Endodermal cell (in vitro differentiated cells): Measurements from ENCODE around the gene PFN3. TPM values are rescaled to one million over a fixed set of nuclear protein-coding genes. Genes with fewer than 3 reads are reported as not detected.

ENCODE experiments used
- DNase-seq: peaks from one replicate; pipeline ENCODE4 v3.0.0-alpha.2; 2017
- H3K27ac ChIP-seq: 2 replicates; pipeline ENCODE4 v1.5.1; 2013; ENCODE audit warnings: mild to moderate bottlenecking, low read depth, low read length, moderate library complexity
- H3K27me3 ChIP-seq: 2 replicates; pipeline ENCODE4 v1.6.1; 2013; ENCODE audit warnings: mild to moderate bottlenecking, low read length, moderate library complexity; ENCODE audit not compliant: insufficient read depth, control insufficient read depth, poor library complexity, severe bottlenecking
- H3K36me3 ChIP-seq: 2 replicates; pipeline ENCODE4 v1.7.0; 2013; ENCODE audit warnings: mild to moderate bottlenecking, low read length, moderate library complexity; ENCODE audit not compliant: control insufficient read depth, insufficient read depth
- H3K4me1 ChIP-seq: one replicate; pipeline ENCODE4 v1.7.0; 2013; ENCODE audit warnings: low read length; ENCODE audit not compliant: control insufficient read depth, insufficient read depth
- H3K4me3 ChIP-seq: 2 replicates; pipeline ENCODE4 v1.5.1; 2013; ENCODE audit warnings: mild to moderate bottlenecking, low read length, moderate library complexity
- H3K9ac ChIP-seq: 2 replicates; pipeline ENCODE4 v1.6.1; 2013; ENCODE audit warnings: mild to moderate bottlenecking, low read length, moderate library complexity; ENCODE audit not compliant: poor library complexity, severe bottlenecking; ENCODE audit errors: extremely low read depth
- H3K9me3 ChIP-seq: 2 replicates; pipeline ENCODE4 v1.6.1; 2013; ENCODE audit warnings: mild to moderate bottlenecking, low read length, moderate library complexity; ENCODE audit not compliant: control insufficient read depth
- H3K27ac Mint-ChIP-seq: 2 replicates; pipeline ENCODE4 v1.8.0; 2020; ENCODE audit warnings: mixed read lengths
- H3K27me3 Mint-ChIP-seq: 2 replicates; pipeline ENCODE4 v1.8.0; 2021; ENCODE audit warnings: mild to moderate bottlenecking, mixed read lengths; ENCODE audit not compliant: insufficient read depth
- H3K36me3 Mint-ChIP-seq: 2 replicates; pipeline ENCODE4 v1.8.0; 2020; ENCODE audit warnings: low read depth, mixed read lengths
- H3K4me1 Mint-ChIP-seq: 2 replicates; pipeline ENCODE4 v1.8.0; 2020; ENCODE audit warnings: mixed read lengths
- H3K4me3 Mint-ChIP-seq: 2 replicates; pipeline ENCODE4 v1.8.0; 2020; ENCODE audit warnings: mild to moderate bottlenecking, moderate library complexity, mixed read lengths
- H3K9me3 Mint-ChIP-seq: 2 replicates; pipeline ENCODE4 v1.8.0; 2020; ENCODE audit warnings: mild to moderate bottlenecking, mixed read lengths
- CTCF ChIP-seq: fragments of 200-600 bp; sonication (generic); conservative IDR thresholded peaks from 2 replicates; pipeline ENCODE4 v1.5.0; 2021; ENCODE audit warnings: antibody characterized with exemption, mild to moderate bottlenecking
- WGBS, 2 experiments: methylation state at CpG; one replicate each; pipeline versions ENCODE4 v1.1.5 to v1.1.7; 2013; ENCODE audit warnings: missing lambda C conversion rate in 2 of 2, mixed read lengths in 1 of 2; ENCODE audit not compliant: insufficient coverage in 1 of 2, insufficient read length in 1 of 2; 5-methylcytosine and 5-hydroxymethylcytosine counted together
- total RNA-seq, 2 donors: library from RNA; stranded (reverse); fragmentation: NEBNext Ultra II Directional in 1 of 2; extraction: Animal tissue kit (Norgen Biotek cat#: 25700) in 1 of 2; gene quantifications; 2 replicates in 1 of 2; 3 replicates in 1 of 2; pipeline ENCODE4 v1.2.1, GENCODE V29; 2021

PFN3 gene
- total RNA-seq, 2 donors from 2014 or later = not detected

- H3K27me3 Mint-ChIP-seq = peaks cover 65% of the 10 kb centered on the region
- Histone ChIP-seq H3K27ac (peak overlapping the region; percentile 91), H3K9me3 (no peaks in the 10 kb centered on the region), H3K4me3 (peak overlapping the region; percentile 67), H3K27me3 (peaks cover 13% of the 10 kb centered on the region), H3K9ac (no peak overlapping the region), H3K4me1 (peaks cover 3% of the 10 kb centered on the region), H3K36me3 (peaks cover 5% of the 10 kb centered on the region)
- peak overlapping the region; percentile 47 for H3K4me3 Mint-ChIP-seq
- no peaks in the 10 kb centered on the region for H3K9me3 Mint-ChIP-seq
- DNase-seq = peak; percentile 92
- no peak overlapping the region for H3K27ac Mint-ChIP-seq
- TF ChIP-seq CTCF = no peak
- 29 to 42% methylated on average over 8 to 23 of the region's 23 CpGs for WGBS, 2 experiments
- peaks cover 8% of the 10 kb centered on the region for H3K4me1 Mint-ChIP-seq
- no peaks in the 10 kb centered on the region for H3K36me3 Mint-ChIP-seq
Measured at GRCh38 chr5:177447611-177448243, 47.3 kb upstream of the PFN3 start.

GRCh38 chr5:177447066-177447610, 46.7 kb upstream of the PFN3 start:
- Histone ChIP-seq H3K27me3 (peaks cover 13% of the 10 kb centered on the region), H3K9me3 (no peaks in the 10 kb centered on the region), H3K9ac (peak overlapping the region; percentile 38), H3K4me1 (peaks cover 3% of the 10 kb centered on the region), H3K27ac (peak overlapping the region; percentile 91), H3K36me3 (peaks cover 5% of the 10 kb centered on the region), H3K4me3 (peak overlapping the region; percentile 80)
- Mint-ChIP-seq H3K27ac (no peak overlapping the region), H3K27me3 (peaks cover 60% of the 10 kb centered on the region), H3K36me3 (no peaks in the 10 kb centered on the region), H3K4me3 (peak overlapping the region; percentile 47), H3K4me1 (peaks cover 8% of the 10 kb centered on the region), H3K9me3 (no peaks in the 10 kb centered on the region)
- 0 to 1% methylated on average over 5 to 29 of the region's 52 CpGs for WGBS, 2 experiments
- peak; percentile 86 for DNase-seq
- no peak for TF ChIP-seq CTCF

GRCh38 chr5:177446200-177447065, 46.0 kb upstream of the PFN3 start, which contains the start of gene PRR7:
PRR7 (plus strand) TSS chr5:177446814; CDS start chr5:177455068, 8,254 bp downstream.
- Histone ChIP-seq H3K36me3 (no peaks in the 10 kb centered on the region), H3K27me3 (peaks cover 13% of the 10 kb centered on the region), H3K9ac (peak within 1 kb of the TSS; percentile 57), H3K9me3 (no peaks in the 10 kb centered on the region), H3K4me3 (peak within 1 kb of the TSS; percentile 80), H3K4me1 (peaks cover 3% of the 10 kb centered on the region), H3K27ac (peak within 1 kb of the TSS; percentile 91)
- peak within 1 kb of the TSS; percentile 47 for H3K4me3 Mint-ChIP-seq
- peak; percentile 81 for DNase-seq
- peak; percentile 25 for TF ChIP-seq CTCF
- 4 to 16% methylated on average over 14 to 89 of the region's 89 CpGs for WGBS, 2 experiments
- peaks cover 56% of the 10 kb centered on the region for H3K27me3 Mint-ChIP-seq
- peaks cover 3% of the 10 kb centered on the region for H3K36me3 Mint-ChIP-seq
- H3K27ac Mint-ChIP-seq = no peak within 1 kb of the TSS
- no peaks in the 10 kb centered on the region for H3K9me3 Mint-ChIP-seq
- H3K4me1 Mint-ChIP-seq = peaks cover 8% of the 10 kb centered on the region
